CD4-positive, alpha-beta T cell (primary cell): ENCODE data around the gene MS4A6E. TPM values are rescaled to one million over a fixed set of nuclear protein-coding genes. Genes with fewer than 3 reads are reported as not detected.

Source experiments
- ATAC-seq: fragments of 200-7000 bp; cut with Tn5 transposase; one replicate; pipeline ENCODE4 v1.10.0; 2022; ENCODE audit warnings: mild to moderate bottlenecking; ENCODE audit not compliant: poor library complexity
- CTCF ChIA-PET: fragments of 350-600 bp; sonication (Branson Sonifier 250); formaldehyde crosslinking; loops from one replicate; lab custom pipeline; 2021; ENCODE audit warnings: antibody characterized with exemption, inconsistent platforms; lab: Charles Lee
- POLR2A ChIA-PET: fragments of 350-600 bp; sonication (Branson Sonifier 250); formaldehyde crosslinking; loops from one replicate; lab custom pipeline; 2021; ENCODE audit warnings: antibody characterized with exemption, inconsistent platforms; lab: Charles Lee
- DNase-seq, 14 experiments: peaks; one replicate each; pipeline ENCODE4 v3.0.0-alpha.2; 2013 to 2020; ENCODE audit warnings: mixed read lengths in 2 of 14
- H3K27ac ChIP-seq, 2 donors: one replicate each; pipeline versions ENCODE4 v1.5.1 to v1.7.0; 2013; ENCODE audit warnings: low read length in 2 of 2, low read depth in 1 of 2, mild to moderate bottlenecking in 1 of 2
- H3K27me3 ChIP-seq, 2 experiments: 1 replicate in 1 of 2; 2 replicates in 1 of 2; pipeline versions ENCODE4 v1.6.1 to v1.7.0; 2013; ENCODE audit warnings: low read length in 2 of 2, control low read depth in 1 of 2, mild to moderate bottlenecking in 1 of 2, moderate library complexity in 1 of 2; ENCODE audit not compliant: insufficient read depth in 2 of 2, control insufficient read depth in 1 of 2
- H3K36me3 ChIP-seq: one replicate; pipeline ENCODE4 v1.6.1; 2013; ENCODE audit warnings: low read length, control low read depth; ENCODE audit not compliant: insufficient read depth
- H3K4me1 ChIP-seq: one replicate; pipeline ENCODE4 v1.6.1; 2013; ENCODE audit warnings: low read length, control low read depth; ENCODE audit not compliant: insufficient read depth
- H3K4me3 ChIP-seq: one replicate; pipeline ENCODE4 v1.5.1; 2013; ENCODE audit warnings: mild to moderate bottlenecking, low read length, moderate library complexity
- H3K9me3 ChIP-seq, 2 experiments: 1 replicate in 1 of 2; 2 replicates in 1 of 2; pipeline versions ENCODE4 v1.6.1 to v1.7.0; 2013; ENCODE audit warnings: low read length in 2 of 2, mild to moderate bottlenecking in 2 of 2, control low read depth in 1 of 2, moderate library complexity in 1 of 2; ENCODE audit not compliant: control insufficient read depth in 1 of 2, insufficient read depth in 1 of 2
- H3K27ac Mint-ChIP-seq: one replicate; pipeline ENCODE4 v1.8.0; 2020; ENCODE audit warnings: mixed read lengths
- H3K27me3 Mint-ChIP-seq: one replicate; pipeline ENCODE4 v1.8.0; 2021; ENCODE audit warnings: mixed read lengths
- H3K36me3 Mint-ChIP-seq: one replicate; pipeline ENCODE4 v1.8.0; 2021; ENCODE audit warnings: low read depth, mixed read lengths
- H3K4me1 Mint-ChIP-seq: one replicate; pipeline ENCODE4 v1.8.0; 2021; ENCODE audit warnings: low read depth, mixed read lengths
- H3K4me3 Mint-ChIP-seq: one replicate; pipeline ENCODE4 v1.8.0; 2020; ENCODE audit warnings: mild to moderate bottlenecking, mixed read lengths
- H3K9me3 Mint-ChIP-seq: one replicate; pipeline ENCODE4 v1.8.0; 2020; ENCODE audit warnings: mixed read lengths
- CTCF ChIP-seq: fragments of 200-600 bp; IDR thresholded peaks from one replicate; pipeline ENCODE4 v1.8.0; 2022; ENCODE audit warnings: antibody characterized with exemption, mild to moderate bottlenecking
- intact Hi-C, 2 experiments: fragments of 100-400 bp; cut with DNase I in 1 of 2; cut with micrococcal nuclease in 1 of 2; formaldehyde crosslinking; loops; one replicate each; pipeline versions ENCODE4 v1.15.1 to v1.9.0; 2023 to 2025; cut with DNase I, micrococcal nuclease
- total RNA-seq, 174 experiments: library from RNA in 2 of 174; stranded (reverse) in 2 of 174; gene quantifications; one replicate each; pipeline ENCODE4 v1.2.3 and lab custom pipeline; 2021 to 2026

Gene MS4A6E
- total RNA-seq, 2 experiments from 2014 or later, result not detected

DNA sequence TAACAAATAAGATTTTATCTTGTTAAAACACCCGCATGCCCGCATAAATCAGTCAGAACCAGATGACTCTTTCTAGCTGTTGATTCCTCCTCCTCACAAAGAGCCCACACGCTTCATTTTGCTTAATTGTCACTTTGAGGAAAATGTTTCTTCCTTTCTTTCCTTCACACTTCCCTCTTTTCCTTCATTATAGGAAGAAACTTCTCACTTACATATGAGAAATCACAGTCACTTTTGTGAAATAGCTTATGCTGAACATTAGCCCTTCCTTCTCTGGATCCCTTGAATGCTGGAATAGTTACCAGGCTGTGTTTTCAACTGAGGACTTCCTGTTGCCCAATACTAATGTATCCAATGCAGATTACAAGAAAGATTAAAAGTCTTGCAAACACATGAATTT, 5.8 kb downstream of the MS4A6E start:
- Mint-ChIP-seq H3K27me3 (peaks cover 8% of the 10 kb centered on the region), H3K4me3 (no peak overlapping the region), H3K27ac (no peak overlapping the region), H3K9me3 (peaks cover 2% of the 10 kb centered on the region), H3K36me3 (no peaks in the 10 kb centered on the region), H3K4me1 (no peaks in the 10 kb centered on the region)
- intact Hi-C loops, result no loop called here
- no peak for TF ChIP-seq CTCF
- no peak for ATAC-seq
- Histone ChIP-seq H3K36me3 (no peaks in the 10 kb centered on the region), H3K27ac (no peak overlapping the region), H3K9me3 (no peaks in the 10 kb centered on the region), H3K4me1 (peaks cover 2% of the 10 kb centered on the region), H3K27me3 (no peaks in the 10 kb centered on the region), H3K4me3 (no peak overlapping the region)
- DNase-seq, result no peak
- POLR2A ChIA-PET, result no interaction called here
- CTCF ChIA-PET, result no interaction called here

GRCh38 chr11:60334005-60334620, 7.1 kb downstream of the MS4A6E start:
- Histone ChIP-seq H3K36me3 (no peaks in the 10 kb centered on the region), H3K4me1 (peaks cover 2% of the 10 kb centered on the region), H3K9me3 (no peaks in the 10 kb centered on the region), H3K4me3 (no peak overlapping the region), H3K27ac (no peak overlapping the region), H3K27me3 (no peaks in the 10 kb centered on the region)
- Mint-ChIP-seq H3K27ac (no peak overlapping the region), H3K4me3 (no peak overlapping the region), H3K27me3 (peaks cover 8% of the 10 kb centered on the region), H3K36me3 (no peaks in the 10 kb centered on the region), H3K9me3 (peaks cover 2% of the 10 kb centered on the region), H3K4me1 (no peaks in the 10 kb centered on the region)
- peak; percentile 34 for ATAC-seq
- peak; percentile 10 to 75 (median 49) for DNase-seq
- POLR2A ChIA-PET, result no interaction called here
- CTCF ChIA-PET, result interaction anchor here (1.5 kb wide), 1 partner anchor 12 kb away, joined by 3 read pairs; no protein-coding TSS in a partner anchor
- TF ChIP-seq CTCF, result peak; percentile 75
- intact Hi-C loops, result loop anchor here in 1 of 2 experiments (1.0 kb wide), 1 partner anchor 284 kb away; no protein-coding TSS in a partner anchor

GRCh38 chr11:60336767-60337391, 9.8 kb downstream of the MS4A6E start:
- Mint-ChIP-seq H3K4me1 (no peaks in the 10 kb centered on the region), H3K4me3 (no peak overlapping the region)
- intact Hi-C loops, result no loop called here

More at GRCh38 chr11:60336767-60337391, 9.8 kb downstream of the MS4A6E start:
- DNase-seq, result no peak
- no peak for ATAC-seq
- ChIA-PET CTCF (no interaction called here), POLR2A (no interaction called here)
- H3K27ac Mint-ChIP-seq, result no peak overlapping the region
- H3K9me3 Mint-ChIP-seq, result no peaks in the 10 kb centered on the region
- H3K27me3 Mint-ChIP-seq, result peaks cover 19% of the 10 kb centered on the region
- TF ChIP-seq CTCF, result no peak
- Histone ChIP-seq H3K36me3 (no peaks in the 10 kb centered on the region), H3K27ac (no peak overlapping the region), H3K4me3 (no peak overlapping the region), H3K4me1 (peaks cover 2% of the 10 kb centered on the region), H3K9me3 (no peaks in the 10 kb centered on the region), H3K27me3 (no peaks in the 10 kb centered on the region)
- H3K36me3 Mint-ChIP-seq, result no peaks in the 10 kb centered on the region
